Neuron (in vitro differentiated cells): Measurements from ENCODE around the gene TRPM8.
"Not testable (repeated sequence)": the region's sequence is repeated elsewhere in the genome, so short reads cannot be mapped to it uniquely, and the experiment has no call there.

Experiments
- H2AFZ ChIP-seq: one replicate; pipeline ENCODE4 v1.6.1; 2013; ENCODE audit warnings: low read depth, mild to moderate bottlenecking, inconsistent platforms, low read length, moderate library complexity
- H3K27me3 ChIP-seq: one replicate; pipeline ENCODE4 v1.6.1; 2013; ENCODE audit warnings: low read length; ENCODE audit not compliant: insufficient read depth
- H3K36me3 ChIP-seq: one replicate; pipeline ENCODE4 v1.6.1; 2013; ENCODE audit warnings: low read length; ENCODE audit not compliant: insufficient read depth
- H3K4me1 ChIP-seq: one replicate; pipeline ENCODE4 v1.6.1; 2013; ENCODE audit warnings: low read length; ENCODE audit not compliant: insufficient read depth
- H3K4me3 ChIP-seq: 2 replicates; pipeline ENCODE4 v1.5.1; 2013; ENCODE audit warnings: mild to moderate bottlenecking, low read length, moderate library complexity
- H3K9me3 ChIP-seq: one replicate; pipeline ENCODE4 v1.6.1; 2013; ENCODE audit warnings: low read length

Gene TRPM8

GRCh38 chr2:233944269-233944668, 27.1 kb downstream of the TRPM8 start:
- no peaks in the 10 kb centered on the region for H3K4me1 ChIP-seq
- H3K4me3 ChIP-seq = no peak overlapping the region
- H2AFZ ChIP-seq = no peak overlapping the region
- H3K27me3 ChIP-seq = no peaks in the 10 kb centered on the region
- H3K9me3 ChIP-seq = no peaks in the 10 kb centered on the region
- H3K36me3 ChIP-seq = no peaks in the 10 kb centered on the region

GRCh38 chr2:233944722-233945121, 27.5 kb downstream of the TRPM8 start:
- H2AFZ ChIP-seq = no peak overlapping the region
- no peak overlapping the region for H3K4me3 ChIP-seq

GRCh38 chr2:233945146-233945545, 28.0 kb downstream of the TRPM8 start:
- Histone ChIP-seq H3K36me3 (no peaks in the 10 kb centered on the region), H3K27me3 (no peaks in the 10 kb centered on the region), H3K9me3 (no peaks in the 10 kb centered on the region), H3K4me1 (no peaks in the 10 kb centered on the region), H3K4me3 (no peak overlapping the region), H2AFZ (no peak overlapping the region)

More at GRCh38 chr2:233944722-233945121, 27.5 kb downstream of the TRPM8 start:
- Histone ChIP-seq H3K27me3 (no peaks in the 10 kb centered on the region), H3K36me3 (no peaks in the 10 kb centered on the region), H3K4me1 (no peaks in the 10 kb centered on the region), H3K9me3 (no peaks in the 10 kb centered on the region)

- Histone ChIP-seq H3K4me1 (no peaks in the 10 kb centered on the region), H3K27me3 (no peaks in the 10 kb centered on the region), H3K36me3 (no peaks in the 10 kb centered on the region), H3K4me3 (no peak overlapping the region), H3K9me3 (no peaks in the 10 kb centered on the region), H2AFZ (no peak overlapping the region)
Measured at GRCh38 chr2:233950078-233950825, 33.1 kb downstream of the TRPM8 start.

GRCh38 chr2:233952335-233952734, 35.2 kb downstream of the TRPM8 start:
- H3K36me3 ChIP-seq = no peaks in the 10 kb centered on the region
- H2AFZ ChIP-seq = no peak overlapping the region
- H3K27me3 ChIP-seq = no peaks in the 10 kb centered on the region
- H3K4me1 ChIP-seq = no peaks in the 10 kb centered on the region
- no peak overlapping the region for H3K4me3 ChIP-seq
- H3K9me3 ChIP-seq = no peaks in the 10 kb centered on the region

- Histone ChIP-seq H3K4me1 (no peaks in the 10 kb centered on the region), H3K9me3 (no peaks in the 10 kb centered on the region), H3K27me3 (no peaks in the 10 kb centered on the region), H3K4me3 (no peak overlapping the region), H2AFZ (no peak overlapping the region), H3K36me3 (no peaks in the 10 kb centered on the region)
Measured at GRCh38 chr2:233953087-233953801, 36.1 kb downstream of the TRPM8 start.

GRCh38 chr2:233960203-233960602, 43.0 kb downstream of the TRPM8 start:
- no peaks in the 10 kb centered on the region for H3K4me1 ChIP-seq
- no peak overlapping the region for H3K4me3 ChIP-seq
- no peaks in the 10 kb centered on the region for H3K36me3 ChIP-seq
- H2AFZ ChIP-seq = no peak overlapping the region
- H3K9me3 ChIP-seq = no peaks in the 10 kb centered on the region
- no peaks in the 10 kb centered on the region for H3K27me3 ChIP-seq

- no peaks in the 10 kb centered on the region for H3K4me1 ChIP-seq
- no peaks in the 10 kb centered on the region for H3K9me3 ChIP-seq
- H3K27me3 ChIP-seq = no peaks in the 10 kb centered on the region
- no peak overlapping the region for H2AFZ ChIP-seq
- H3K36me3 ChIP-seq = no peaks in the 10 kb centered on the region
- no peak overlapping the region for H3K4me3 ChIP-seq
Measured at GRCh38 chr2:233961905-233962304, 44.7 kb downstream of the TRPM8 start.

GRCh38 chr2:233964581-233964980, 47.4 kb downstream of the TRPM8 start:
- Histone ChIP-seq H3K9me3 (no peaks in the 10 kb centered on the region), H3K36me3 (no peaks in the 10 kb centered on the region), H2AFZ (no peak overlapping the region), H3K4me1 (no peaks in the 10 kb centered on the region), H3K4me3 (no peak overlapping the region), H3K27me3 (no peaks in the 10 kb centered on the region)

- no peak overlapping the region for H2AFZ ChIP-seq
- H3K4me1 ChIP-seq = no peaks in the 10 kb centered on the region
- H3K36me3 ChIP-seq = no peaks in the 10 kb centered on the region
- no peaks in the 10 kb centered on the region for H3K27me3 ChIP-seq
- no peaks in the 10 kb centered on the region for H3K9me3 ChIP-seq
- no peak overlapping the region for H3K4me3 ChIP-seq
Measured at GRCh38 chr2:233965032-233965603, 47.9 kb downstream of the TRPM8 start.

GRCh38 chr2:233965646-233966045, 48.5 kb downstream of the TRPM8 start:
- not testable (repeated sequence) for H3K36me3 ChIP-seq, H3K9me3 ChIP-seq, H3K4me1 ChIP-seq, H3K4me3 ChIP-seq, H2AFZ ChIP-seq, H3K27me3 ChIP-seq

GRCh38 chr2:233966388-233966787, 49.2 kb downstream of the TRPM8 start:
- Histone ChIP-seq H3K36me3 (no peaks in the 10 kb centered on the region), H3K27me3 (no peaks in the 10 kb centered on the region), H3K9me3 (no peaks in the 10 kb centered on the region), H3K4me1 (no peaks in the 10 kb centered on the region), H3K4me3 (no peak overlapping the region), H2AFZ (no peak overlapping the region)

GRCh38 chr2:233967164-233967563, 50.0 kb downstream of the TRPM8 start:
- H3K4me1 ChIP-seq = no peaks in the 10 kb centered on the region
- H3K36me3 ChIP-seq = no peaks in the 10 kb centered on the region
- no peaks in the 10 kb centered on the region for H3K9me3 ChIP-seq
- H2AFZ ChIP-seq = no peak overlapping the region
- no peak overlapping the region for H3K4me3 ChIP-seq
- H3K27me3 ChIP-seq = no peaks in the 10 kb centered on the region
